GM21381 (cell line): ENCODE measurements around the gene CSN1S1.
"Not testable (repeated sequence)": the region's sequence is repeated elsewhere in the genome, so short reads cannot be mapped to it uniquely, and the experiment has no call there.

ENCODE experiments used
- ATAC-seq: cut with Tn5 transposase; IDR thresholded peaks from one replicate; pipeline ENCODE4 v1.9.1; 2021; ENCODE audit warnings: mild to moderate bottlenecking, moderate library complexity; ENCODE audit not compliant: unreplicated experiment

The CSN1S1 gene, protein sequence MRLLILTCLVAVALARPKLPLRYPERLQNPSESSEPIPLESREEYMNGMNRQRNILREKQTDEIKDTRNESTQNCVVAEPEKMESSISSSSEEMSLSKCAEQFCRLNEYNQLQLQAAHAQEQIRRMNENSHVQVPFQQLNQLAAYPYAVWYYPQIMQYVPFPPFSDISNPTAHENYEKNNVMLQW

DNA sequence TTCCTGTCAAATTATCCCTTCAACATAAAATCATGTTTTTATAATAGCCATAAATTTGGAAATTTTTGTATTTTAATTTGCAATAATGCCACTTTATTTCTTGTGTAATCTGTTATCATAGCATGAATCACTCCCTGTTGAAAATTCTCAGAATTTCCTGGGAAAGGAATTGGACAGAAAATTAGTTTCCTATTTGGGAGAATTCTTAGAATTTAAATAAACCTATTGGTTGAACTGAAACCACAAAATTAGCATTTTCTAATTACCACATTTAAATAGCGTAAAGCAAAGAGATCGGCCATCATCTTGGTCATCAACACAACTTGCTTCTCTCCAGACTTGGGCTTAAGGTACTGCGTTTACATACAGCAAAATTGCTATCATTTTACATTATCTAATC lies at the start of gene CSN1S1:
TSS of gene CSN1S1 (plus strand) at position 301 of the 400 bp plus-strand sequence. CDS start 1,488 bp downstream, outside the sequence.
- no peak for ATAC-seq

DNA sequence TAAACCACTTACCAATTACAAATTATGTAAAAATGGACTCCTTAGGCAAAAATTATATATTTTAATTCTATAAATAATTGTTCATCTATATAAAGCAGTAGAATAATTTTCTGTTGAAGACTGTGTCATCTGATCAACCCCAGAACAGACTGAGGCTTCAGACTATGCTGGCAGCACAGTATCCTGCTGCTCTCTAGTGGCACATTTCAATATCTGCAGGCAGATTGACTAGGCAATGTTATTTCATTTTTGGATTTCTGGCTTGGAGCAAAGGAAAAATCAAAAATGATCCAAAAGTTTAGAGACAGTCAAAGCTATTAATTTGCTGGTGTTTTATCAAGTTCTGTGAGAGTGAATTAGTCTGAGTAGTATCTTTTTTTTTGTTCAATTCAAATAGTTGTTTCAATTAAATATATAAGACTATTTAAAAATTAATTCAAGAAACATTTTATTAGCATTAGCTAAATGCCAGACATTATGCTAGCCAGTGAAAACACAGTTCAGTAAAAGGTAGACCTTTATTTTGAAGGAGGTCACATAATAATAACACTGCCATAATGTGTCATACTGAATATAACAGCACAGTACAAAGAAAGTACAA lies 49.6 kb upstream of the CSN1S1 start:
- ATAC-seq = peak; percentile 88

DNA sequence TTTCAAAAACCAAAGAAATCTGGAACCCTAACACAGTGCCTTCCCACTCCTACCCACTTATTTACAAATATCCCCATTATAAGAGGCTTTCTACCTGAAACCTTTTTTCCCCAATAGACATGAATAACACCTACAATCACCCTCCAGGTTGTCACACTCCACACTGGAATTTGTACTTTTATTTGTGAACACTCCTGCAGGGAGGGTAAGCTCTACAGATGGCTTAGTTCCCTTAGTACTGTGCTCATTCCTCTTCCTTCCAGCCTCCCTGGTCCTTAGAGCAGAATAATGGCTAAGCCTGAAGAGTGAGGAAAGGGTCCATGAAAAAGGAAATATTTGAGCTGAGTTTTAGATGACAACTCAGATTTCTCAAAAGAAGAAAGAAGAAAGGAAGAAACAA lies 48.7 kb upstream of the CSN1S1 start:
- no peak for ATAC-seq

DNA sequence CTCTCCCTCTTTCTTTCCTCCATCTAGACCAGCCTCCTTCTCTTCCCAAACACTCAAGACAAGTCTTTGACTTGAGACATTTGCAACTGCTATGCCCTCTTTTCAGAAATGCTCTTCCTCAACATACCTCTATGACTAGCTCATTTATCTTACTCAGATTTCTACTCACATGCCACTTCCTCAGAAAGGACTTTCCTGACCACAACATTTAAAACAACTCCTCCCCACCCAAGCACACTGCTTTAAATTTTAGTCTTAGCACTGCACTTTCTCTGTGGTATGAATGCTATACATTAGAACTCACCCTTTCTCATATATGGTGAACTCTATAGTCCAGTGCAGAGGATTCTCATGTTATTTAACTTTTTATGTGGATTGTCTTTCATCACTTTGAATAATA lies 42.5 kb upstream of the CSN1S1 start:
- ATAC-seq = no peak

DNA sequence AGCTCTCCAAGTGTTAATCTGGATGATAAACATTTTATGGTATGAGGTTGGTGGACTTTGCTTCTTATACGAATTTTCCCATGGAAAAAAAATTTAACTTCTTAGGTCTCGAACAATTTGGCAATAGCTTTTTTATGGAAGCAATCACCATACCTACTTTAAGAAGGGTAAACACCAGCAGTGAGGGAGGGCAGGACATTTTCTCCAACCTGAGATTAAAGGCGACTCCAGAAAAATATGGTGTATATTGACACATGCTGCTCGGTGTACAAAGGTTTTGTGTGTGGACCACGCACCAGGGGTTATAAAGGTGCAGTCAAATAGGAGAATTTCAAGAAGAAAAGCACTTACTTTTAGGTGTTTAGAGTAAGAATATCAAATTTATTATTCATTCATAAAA lies 36.7 kb upstream of the CSN1S1 start:
- no peak for ATAC-seq

DNA sequence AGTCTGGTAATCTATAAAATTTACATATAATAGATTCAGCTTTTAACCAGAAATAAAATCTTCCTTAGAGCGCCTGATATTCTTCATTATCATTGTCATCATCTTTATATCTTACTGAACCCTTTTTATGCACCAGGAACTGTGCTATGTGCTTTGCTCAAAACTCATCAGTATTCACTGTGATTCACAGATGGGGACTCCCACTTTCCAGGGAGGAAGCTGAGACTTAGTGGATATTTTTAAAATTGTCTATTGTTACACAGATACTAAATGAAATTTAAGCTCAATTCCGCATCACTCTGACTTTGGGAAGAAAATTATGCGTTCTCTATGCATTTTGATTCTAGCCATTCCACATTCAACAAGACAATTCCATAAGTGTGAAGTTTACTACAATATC lies 36.1 kb upstream of the CSN1S1 start:
- no peak for ATAC-seq

DNA sequence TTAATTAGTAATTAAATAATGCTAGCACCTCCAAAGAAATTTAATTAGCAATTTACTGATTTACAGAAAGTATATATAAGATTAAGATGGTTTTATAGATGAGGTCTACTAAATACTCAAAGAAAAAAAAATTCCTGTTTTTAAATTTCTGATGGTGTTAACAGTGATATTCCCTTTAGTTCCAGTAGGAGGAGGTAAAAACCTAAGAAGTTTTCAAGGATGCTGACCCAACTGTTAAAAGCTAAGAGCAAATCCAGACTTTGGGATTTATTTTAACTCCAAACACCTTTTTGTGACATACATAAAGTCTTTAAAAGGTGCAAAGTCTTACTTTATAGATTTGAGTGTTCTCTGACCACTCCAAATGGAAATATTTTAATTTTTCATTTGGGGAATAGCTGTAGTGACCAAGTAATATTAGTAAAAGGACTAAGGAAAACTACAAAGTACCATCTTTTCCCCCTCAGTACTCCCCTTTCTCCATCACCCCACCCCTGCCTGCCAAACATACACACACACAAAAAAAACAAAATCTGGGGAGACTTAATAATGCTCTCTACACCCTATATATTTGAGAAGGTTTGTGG lies 34.2 kb upstream of the CSN1S1 start:
- ATAC-seq = no peak

DNA sequence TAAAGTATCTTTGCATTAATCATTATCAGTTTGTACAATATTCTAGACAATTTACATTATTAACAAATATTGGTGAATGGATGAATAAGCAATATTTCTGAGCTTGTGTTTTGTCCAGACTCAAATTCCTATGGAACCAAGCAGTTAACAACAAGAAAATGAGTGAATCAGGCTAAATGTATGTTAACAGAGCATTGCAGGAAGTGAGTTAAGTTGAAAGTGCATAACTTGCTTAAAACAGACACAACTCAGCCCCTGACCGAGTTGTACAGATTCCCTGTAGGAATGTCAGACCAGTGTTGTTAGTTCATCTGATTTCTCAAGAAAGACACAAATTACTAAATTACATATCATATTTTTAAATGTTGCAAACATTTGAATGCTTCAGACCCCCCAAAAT lies 23.7 kb upstream of the CSN1S1 start:
- no peak for ATAC-seq

DNA sequence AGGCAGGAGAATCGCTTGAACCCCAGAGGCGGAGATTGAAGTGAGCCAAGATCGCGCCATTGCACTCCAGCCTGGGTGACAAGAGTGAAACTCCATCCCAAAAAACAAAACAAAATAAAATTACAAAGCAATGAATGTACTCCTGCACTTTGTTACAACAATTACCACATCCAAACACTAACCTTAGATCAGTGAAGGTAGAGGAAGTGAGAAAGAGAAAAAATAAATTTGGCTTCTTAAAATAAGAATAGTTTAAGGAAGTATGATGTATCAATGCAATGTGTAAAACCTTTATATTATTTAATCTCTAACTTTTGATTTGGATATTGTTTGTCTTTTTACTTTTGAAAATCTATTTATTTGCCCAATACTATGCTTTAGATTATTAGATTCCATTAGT lies 21.7 kb upstream of the CSN1S1 start:
- peak; percentile 44 for ATAC-seq

DNA sequence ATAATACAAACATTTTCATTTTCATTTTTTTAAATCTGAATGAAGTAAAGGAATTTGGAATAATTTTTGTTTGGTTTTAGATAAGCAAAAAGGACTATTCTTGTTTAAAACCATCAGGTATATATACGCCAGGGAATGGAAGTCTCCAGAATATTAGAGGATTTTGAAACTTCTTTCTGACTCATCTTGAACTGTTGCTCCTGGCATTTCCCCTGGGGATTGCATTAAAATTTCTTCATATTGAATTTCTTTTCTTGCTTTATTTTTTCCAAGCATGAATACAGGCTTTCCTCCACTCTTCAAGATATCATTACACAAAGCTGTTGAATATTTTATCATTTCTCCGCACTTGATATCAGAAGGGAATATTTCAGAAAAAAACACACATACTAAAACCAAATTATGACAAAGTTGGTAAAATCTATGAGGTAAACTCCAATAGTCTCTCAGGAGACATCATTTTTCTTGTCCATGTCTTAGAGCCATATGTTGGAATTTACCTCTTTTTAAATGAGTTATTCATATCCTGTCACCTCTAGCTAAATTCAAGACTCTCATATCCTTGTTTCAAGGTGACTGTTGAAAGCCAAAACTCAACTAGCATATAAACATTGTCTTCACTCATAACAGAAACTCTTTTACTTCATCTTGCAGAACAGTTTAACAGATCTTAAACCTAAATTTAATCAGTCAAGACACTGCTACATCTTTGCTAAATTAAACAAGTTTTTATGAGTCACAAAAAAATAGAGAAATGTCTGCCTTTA lies 20.7 kb upstream of the CSN1S1 start:
- ATAC-seq = peak; percentile 59

DNA sequence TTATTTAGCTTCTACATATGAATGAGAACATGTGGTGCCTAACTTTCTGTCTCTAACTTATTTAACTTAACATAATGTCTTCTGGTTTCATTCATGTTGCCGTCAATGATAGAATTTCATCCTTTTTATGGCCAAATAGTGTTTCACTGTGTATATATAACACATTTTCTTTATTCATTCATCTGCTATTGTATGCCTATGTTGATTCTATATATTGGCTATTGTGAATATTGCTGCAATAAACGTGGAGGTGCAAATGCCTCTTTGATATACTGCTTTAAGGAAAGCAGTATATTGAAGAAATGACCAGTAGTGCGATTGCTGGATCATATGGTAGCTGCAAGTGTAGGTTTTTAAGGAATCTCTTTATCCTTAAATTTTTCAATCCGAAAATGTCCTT lies 10.0 kb upstream of the CSN1S1 start:
- ATAC-seq = no peak

DNA sequence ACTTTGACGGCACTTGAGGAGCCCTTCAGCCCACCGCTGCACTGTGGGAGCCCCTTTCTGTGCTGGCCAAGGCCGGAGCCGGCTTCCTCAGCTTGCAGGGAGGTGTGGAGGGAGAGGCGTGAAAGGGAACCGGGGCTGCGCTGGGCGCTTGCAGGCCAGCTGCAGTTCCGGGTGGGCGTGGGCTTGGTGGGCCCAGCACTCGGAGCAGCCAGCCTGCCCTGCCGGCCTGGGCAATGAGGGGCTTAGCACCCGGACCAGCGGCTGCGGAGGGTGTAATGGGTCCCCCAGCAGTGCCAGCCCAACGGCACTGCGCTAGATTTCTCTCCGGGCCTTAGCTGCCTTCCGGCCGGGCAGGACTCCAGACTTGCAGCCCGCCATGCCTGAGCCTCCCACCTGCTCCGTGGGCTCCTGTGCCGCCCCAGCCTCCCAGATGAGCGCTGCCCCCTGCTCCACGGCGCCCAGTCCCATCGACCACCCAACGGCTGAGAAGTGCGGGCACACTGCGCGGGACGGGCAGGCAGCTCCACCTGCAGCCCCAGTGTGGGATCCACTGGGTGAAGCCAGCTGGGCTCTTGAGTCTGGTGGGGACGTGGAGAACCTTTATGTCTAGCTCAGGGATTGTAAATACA lies 7.0 kb upstream of the CSN1S1 start:
- ATAC-seq = not testable (repeated sequence)

DNA sequence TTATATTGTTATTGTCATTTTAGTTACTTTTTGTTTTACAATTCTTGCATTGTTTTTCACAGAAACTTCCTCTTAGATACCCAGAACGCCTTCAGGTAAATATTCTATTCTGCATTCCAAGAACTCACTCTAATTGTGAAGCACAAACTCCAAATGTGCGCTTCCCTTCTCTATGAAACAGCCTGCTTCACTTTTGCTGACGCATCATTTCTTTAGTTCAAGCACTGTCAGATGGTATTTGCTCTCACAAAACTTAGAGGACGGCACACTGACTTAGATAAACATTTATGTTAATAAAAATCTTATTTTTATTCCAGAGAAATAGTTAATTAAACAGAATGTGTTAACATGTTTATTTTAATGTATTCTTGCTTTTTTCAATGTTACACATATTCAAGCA lies 3.3 kb downstream of the CSN1S1 start:
- ATAC-seq = no peak

DNA sequence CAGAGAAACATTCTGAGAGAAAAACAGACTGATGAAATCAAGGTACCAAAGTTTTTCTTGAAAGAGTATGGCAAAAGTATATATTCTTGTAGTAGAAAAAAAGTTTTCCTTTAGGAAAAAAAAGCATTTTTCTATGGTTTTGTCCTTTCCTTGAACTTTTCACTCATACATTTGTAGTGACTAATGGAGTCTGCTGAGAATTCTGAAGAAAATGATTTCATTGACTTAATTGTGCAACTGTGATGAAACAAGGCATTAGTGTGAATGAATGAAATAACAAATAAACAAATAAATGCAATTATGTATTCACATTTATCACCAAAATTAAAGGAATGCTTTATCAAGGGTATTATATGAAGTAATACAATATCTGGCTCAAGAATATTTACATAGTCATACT lies 5.7 kb downstream of the CSN1S1 start:
- ATAC-seq = no peak

DNA sequence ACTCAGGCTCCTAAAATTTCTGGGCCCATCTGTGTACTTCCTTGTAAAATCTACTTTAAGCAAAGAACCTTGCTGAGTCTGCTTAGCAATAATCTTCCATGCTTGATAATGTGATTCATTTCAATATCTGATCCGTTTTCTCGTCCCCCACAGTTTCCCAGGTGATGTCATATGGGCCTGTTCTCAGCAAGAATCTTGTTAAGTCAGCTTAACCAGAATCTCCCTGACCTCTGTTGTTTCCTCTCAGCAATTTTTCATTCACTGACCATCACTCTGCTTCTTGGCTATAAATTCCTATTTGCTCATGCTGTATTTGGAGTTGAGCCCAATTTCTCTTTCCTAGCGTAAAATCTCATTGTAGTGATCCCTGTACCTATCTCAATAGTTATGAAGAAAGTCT lies 20.7 kb downstream of the CSN1S1 start:
- ATAC-seq = no peak

DNA sequence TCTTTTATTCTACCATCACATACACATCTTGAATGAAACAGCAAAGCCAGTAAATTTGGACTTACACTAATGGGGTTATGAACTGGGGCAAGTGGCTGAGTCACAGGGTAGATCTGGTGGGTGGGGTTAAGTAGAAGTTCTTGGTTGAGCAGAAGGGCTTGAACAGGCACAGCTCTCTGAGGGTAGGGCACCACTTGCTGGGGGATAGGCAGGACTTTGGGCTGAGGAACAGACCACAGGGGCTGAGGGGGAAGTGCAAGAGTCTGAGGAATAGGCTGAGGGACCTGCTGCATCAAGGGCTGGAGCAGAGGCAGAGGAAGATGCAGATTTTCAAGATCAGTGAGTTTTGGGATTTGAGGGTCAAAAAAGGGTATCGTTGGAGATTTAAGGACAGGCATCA lies 26.3 kb downstream of the CSN1S1 start:
- no peak for ATAC-seq

DNA sequence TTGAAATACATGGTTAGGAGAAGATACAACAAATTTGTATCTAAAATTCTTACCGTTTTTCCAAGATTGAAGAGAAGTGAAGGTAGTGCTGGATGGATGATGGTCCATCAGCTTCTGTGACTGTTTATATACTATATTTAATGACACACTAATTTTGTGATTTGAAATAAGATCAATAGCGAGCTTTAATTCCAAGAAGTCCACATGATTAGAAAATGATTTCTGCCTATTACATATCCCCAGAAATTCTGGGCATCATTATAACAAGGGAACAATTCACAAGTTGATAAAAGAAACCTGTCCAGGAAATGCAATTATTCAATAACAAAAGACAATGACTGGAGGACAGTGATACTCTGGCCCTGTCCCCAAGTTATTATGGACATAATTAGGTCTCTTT lies 34.8 kb downstream of the CSN1S1 start, which contains the start of gene CSN2:
TSS of gene CSN2 (minus strand) at position 101 of the 400 bp plus-strand sequence. CDS start 4,733 bp downstream, outside the sequence.
- ATAC-seq = no peak

DNA sequence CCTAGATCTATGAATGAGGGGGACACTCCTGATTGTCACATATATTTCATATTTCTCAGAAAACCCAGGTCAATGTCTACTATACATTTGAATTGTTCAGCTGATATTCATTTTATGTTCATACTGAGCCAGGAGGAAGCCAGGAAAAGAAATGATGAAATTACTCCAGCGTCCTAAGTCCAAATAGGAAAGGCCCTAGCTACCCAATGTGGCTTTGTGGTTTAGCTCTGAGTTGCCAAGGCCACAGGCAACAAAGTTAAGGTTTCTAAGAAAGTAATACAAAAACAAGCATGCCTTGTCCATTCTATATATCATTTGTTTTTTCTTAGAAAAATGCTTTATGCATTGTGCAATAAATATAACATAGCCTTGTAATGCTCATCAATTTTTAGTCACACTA lies 39.2 kb downstream of the CSN1S1 start:
- ATAC-seq = no peak

DNA sequence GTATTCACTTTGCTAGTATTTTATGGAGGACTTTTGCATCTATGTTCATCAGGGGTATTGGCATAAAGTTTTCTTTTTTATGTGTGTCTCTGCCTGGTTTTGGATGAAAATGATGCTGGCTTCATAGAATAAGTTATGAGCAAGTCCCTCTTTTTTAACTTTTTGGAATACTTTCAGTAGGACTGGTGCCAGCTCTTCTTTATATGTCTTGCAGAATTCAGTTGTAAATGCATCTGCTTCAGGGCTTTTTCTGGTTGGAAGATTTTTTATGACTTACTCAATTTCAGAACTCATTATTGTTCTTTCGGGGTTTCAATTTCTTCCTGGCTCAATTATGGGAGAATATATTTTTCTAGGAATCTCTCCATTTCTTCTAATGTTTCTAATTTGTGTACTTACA lies 43.8 kb downstream of the CSN1S1 start:
- ATAC-seq = no peak

DNA sequence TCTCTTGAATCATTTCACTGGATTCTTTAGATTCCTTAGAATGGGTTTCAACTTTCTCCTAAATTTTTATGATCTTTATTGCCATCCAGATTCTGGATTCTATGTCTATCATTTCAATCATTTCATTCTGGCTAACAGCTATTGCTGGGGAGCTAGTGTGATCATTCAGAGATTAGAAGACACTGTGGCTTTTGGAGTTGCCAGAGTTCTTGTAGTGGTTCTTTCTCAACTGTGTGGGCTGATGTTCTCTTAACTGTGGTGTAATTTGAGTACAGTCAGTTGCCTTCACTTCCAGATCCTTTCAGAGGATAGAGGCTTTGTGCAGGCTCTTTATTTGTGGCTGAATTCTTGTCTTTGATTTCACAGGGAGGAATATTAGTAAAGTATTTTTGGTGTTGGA lies 46.7 kb downstream of the CSN1S1 start:
- no peak for ATAC-seq

DNA sequence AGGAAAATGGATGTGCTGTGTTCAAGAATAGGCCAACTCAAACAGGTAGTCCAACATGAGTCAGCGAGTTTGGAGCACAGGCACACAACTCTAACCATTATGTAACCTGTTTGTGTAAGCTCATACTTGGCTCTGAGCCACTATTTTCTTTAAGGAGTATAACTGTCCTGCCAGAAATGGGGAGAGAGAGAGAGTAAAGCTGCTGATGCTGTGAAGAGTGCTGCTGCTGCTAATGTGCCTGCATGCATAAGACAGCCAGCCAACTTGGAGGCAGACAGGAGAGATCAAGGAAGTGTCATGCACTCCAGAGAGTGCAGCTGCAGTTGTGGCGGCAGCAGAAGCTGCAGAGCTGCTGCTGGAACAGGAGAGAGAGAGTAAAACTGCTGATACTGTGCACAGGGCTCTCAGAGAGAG lies 53.2 kb downstream of the CSN1S1 start:
- no peak for ATAC-seq
